ENCODE data around the gene BOLA3.

Gene BOLA3

GRCh38 chr2:74094291-74094690 is 53.4 kb downstream of the BOLA3 start:
- H3K23ac ChIP-seq (ENCODE audit: low read length): no peak overlapping the region
- no peak overlapping the region for H3K4ac ChIP-seq (ENCODE audit: low read depth, low read length)
- H3K18ac ChIP-seq (ENCODE audit: low read length): no peak overlapping the region
- no peak overlapping the region for H2BK5ac ChIP-seq (ENCODE audit: low read length)
- H3K27me3 ChIP-seq (ENCODE audit: insufficient read depth, low read length, poor library complexity): no peaks in the 10 kb centered on the region
- no peaks in the 10 kb centered on the region for H3K4me1 ChIP-seq (ENCODE audit: control insufficient read depth, low read depth, low read length)
- DNase-seq: no peak
- H3K79me1 ChIP-seq (ENCODE audit: low read length): no peaks in the 10 kb centered on the region
- peaks cover 6% of the 10 kb centered on the region for H3K36me3 ChIP-seq (ENCODE audit: control insufficient read depth, insufficient read depth, low read length)
- no peak overlapping the region for H2AK5ac ChIP-seq (ENCODE audit: low read length)
- WGBS (ENCODE audit: extremely low coverage, insufficient coverage, low lambda C conversion rate): no CpG with 5 or more reads among the region's 7 CpGs
- H3K56ac ChIP-seq (ENCODE audit: low read length): no peak overlapping the region
- no peak overlapping the region for H3K4me2 ChIP-seq (ENCODE audit: low read length)
- H3K79me2 ChIP-seq (ENCODE audit: control insufficient read depth, insufficient read depth, low read length): no peaks in the 10 kb centered on the region
- H4K8ac ChIP-seq (ENCODE audit: low read depth, low read length): no peak overlapping the region
- H3K9ac ChIP-seq (ENCODE audit: low read length): no peak overlapping the region
- no peak overlapping the region for H2BK120ac ChIP-seq (ENCODE audit: low read depth, low read length)
- H4K5ac ChIP-seq (ENCODE audit: low read length): no peak overlapping the region
- H3K27ac ChIP-seq (ENCODE audit: low read depth, low read length): no peak overlapping the region
- H2BK15ac ChIP-seq (replicated peaks; ENCODE audit: low read depth): no peak overlapping the region
- no peak overlapping the region for H3K4me3 ChIP-seq (ENCODE audit: low read length)

GRCh38 chr2:74093840-74094239 is 53.9 kb downstream of the BOLA3 start:
- H3K36me3 ChIP-seq (ENCODE audit: control insufficient read depth, insufficient read depth, low read length): peaks cover 6% of the 10 kb centered on the region

GRCh38 chr2:74093426-74093825 is 54.3 kb downstream of the BOLA3 start:
- Histone ChIP-seq H2BK5ac (ENCODE audit: low read length) (no peak overlapping the region), H3K27ac (ENCODE audit: low read depth, low read length) (no peak overlapping the region), H2BK15ac (replicated peaks; ENCODE audit: low read depth) (no peak overlapping the region), H4K5ac (ENCODE audit: low read length) (no peak overlapping the region), H3K79me1 (ENCODE audit: low read length) (no peaks in the 10 kb centered on the region), H3K4ac (ENCODE audit: low read depth, low read length) (no peak overlapping the region), H2AK5ac (ENCODE audit: low read length) (no peak overlapping the region), H3K4me3 (ENCODE audit: low read length) (no peak overlapping the region), H3K4me1 (ENCODE audit: control insufficient read depth, low read depth, low read length) (no peaks in the 10 kb centered on the region), H3K36me3 (ENCODE audit: control insufficient read depth, insufficient read depth, low read length) (peaks cover 6% of the 10 kb centered on the region), H3K56ac (ENCODE audit: low read length) (no peak overlapping the region), H2BK120ac (ENCODE audit: low read depth, low read length) (no peak overlapping the region), H3K27me3 (ENCODE audit: insufficient read depth, low read length, poor library complexity) (no peaks in the 10 kb centered on the region), H3K79me2 (ENCODE audit: control insufficient read depth, insufficient read depth, low read length) (no peaks in the 10 kb centered on the region), H3K4me2 (ENCODE audit: low read length) (no peak overlapping the region), H4K8ac (ENCODE audit: low read depth, low read length) (no peak overlapping the region), H3K18ac (ENCODE audit: low read length) (no peak overlapping the region), H3K9ac (ENCODE audit: low read length) (no peak overlapping the region), H3K23ac (ENCODE audit: low read length) (no peak overlapping the region)
- no CpG with 5 or more reads among the region's 13 CpGs for WGBS (ENCODE audit: extremely low coverage, insufficient coverage, low lambda C conversion rate)
- no peak for DNase-seq

More at GRCh38 chr2:74093840-74094239, 53.9 kb downstream of the BOLA3 start:
- no CpG with 5 or more reads among the region's 6 CpGs for WGBS (ENCODE audit: extremely low coverage, insufficient coverage, low lambda C conversion rate)
- Histone ChIP-seq H2BK15ac (replicated peaks; ENCODE audit: low read depth) (no peak overlapping the region), H3K56ac (ENCODE audit: low read length) (no peak overlapping the region), H2BK5ac (ENCODE audit: low read length) (no peak overlapping the region), H4K8ac (ENCODE audit: low read depth, low read length) (no peak overlapping the region), H3K18ac (ENCODE audit: low read length) (no peak overlapping the region), H3K9ac (ENCODE audit: low read length) (no peak overlapping the region), H3K27me3 (ENCODE audit: insufficient read depth, low read length, poor library complexity) (no peaks in the 10 kb centered on the region), H2BK120ac (ENCODE audit: low read depth, low read length) (no peak overlapping the region), H3K4me1 (ENCODE audit: control insufficient read depth, low read depth, low read length) (no peaks in the 10 kb centered on the region), H3K27ac (ENCODE audit: low read depth, low read length) (no peak overlapping the region), H3K4me2 (ENCODE audit: low read length) (no peak overlapping the region), H3K79me1 (ENCODE audit: low read length) (no peaks in the 10 kb centered on the region), H3K4ac (ENCODE audit: low read depth, low read length) (no peak overlapping the region), H3K23ac (ENCODE audit: low read length) (no peak overlapping the region), H4K5ac (ENCODE audit: low read length) (no peak overlapping the region), H3K4me3 (ENCODE audit: low read length) (no peak overlapping the region), H3K79me2 (ENCODE audit: control insufficient read depth, insufficient read depth, low read length) (no peaks in the 10 kb centered on the region), H2AK5ac (ENCODE audit: low read length) (no peak overlapping the region)
- no peak for DNase-seq

GRCh38 chr2:74092275-74092674 is 55.4 kb downstream of the BOLA3 start:
- Histone ChIP-seq H4K5ac (ENCODE audit: low read length) (no peak overlapping the region), H2BK5ac (ENCODE audit: low read length) (no peak overlapping the region), H2BK15ac (replicated peaks; ENCODE audit: low read depth) (no peak overlapping the region), H3K27me3 (ENCODE audit: insufficient read depth, low read length, poor library complexity) (no peaks in the 10 kb centered on the region), H3K4me2 (ENCODE audit: low read length) (no peak overlapping the region), H3K23ac (ENCODE audit: low read length) (no peak overlapping the region), H3K18ac (ENCODE audit: low read length) (no peak overlapping the region), H3K9ac (ENCODE audit: low read length) (no peak overlapping the region), H3K36me3 (ENCODE audit: control insufficient read depth, insufficient read depth, low read length) (peaks cover 7% of the 10 kb centered on the region), H3K4me3 (ENCODE audit: low read length) (no peak overlapping the region), H3K56ac (ENCODE audit: low read length) (no peak overlapping the region), H3K4ac (ENCODE audit: low read depth, low read length) (no peak overlapping the region), H3K79me1 (ENCODE audit: low read length) (no peaks in the 10 kb centered on the region), H2AK5ac (ENCODE audit: low read length) (no peak overlapping the region), H3K79me2 (ENCODE audit: control insufficient read depth, insufficient read depth, low read length) (no peaks in the 10 kb centered on the region), H3K27ac (ENCODE audit: low read depth, low read length) (no peak overlapping the region), H4K8ac (ENCODE audit: low read depth, low read length) (no peak overlapping the region), H3K4me1 (ENCODE audit: control insufficient read depth, low read depth, low read length) (no peaks in the 10 kb centered on the region), H2BK120ac (ENCODE audit: low read depth, low read length) (no peak overlapping the region)
- no peak for DNase-seq
- WGBS (ENCODE audit: extremely low coverage, insufficient coverage, low lambda C conversion rate): no CpG with 5 or more reads among the region's 7 CpGs

- Histone ChIP-seq H3K27ac (ENCODE audit: low read depth, low read length) (no peak overlapping the region), H3K56ac (ENCODE audit: low read length) (no peak overlapping the region), H2BK120ac (ENCODE audit: low read depth, low read length) (no peak overlapping the region), H3K79me1 (ENCODE audit: low read length) (no peaks in the 10 kb centered on the region), H3K9ac (ENCODE audit: low read length) (no peak overlapping the region), H3K4me2 (ENCODE audit: low read length) (no peak overlapping the region), H4K8ac (ENCODE audit: low read depth, low read length) (no peak overlapping the region), H2AK5ac (ENCODE audit: low read length) (no peak overlapping the region), H4K5ac (ENCODE audit: low read length) (no peak overlapping the region), H2BK5ac (ENCODE audit: low read length) (no peak overlapping the region), H3K4me3 (ENCODE audit: low read length) (no peak overlapping the region), H3K4me1 (ENCODE audit: control insufficient read depth, low read depth, low read length) (no peaks in the 10 kb centered on the region), H3K27me3 (ENCODE audit: insufficient read depth, low read length, poor library complexity) (no peaks in the 10 kb centered on the region), H2BK15ac (replicated peaks; ENCODE audit: low read depth) (no peak overlapping the region), H3K4ac (ENCODE audit: low read depth, low read length) (no peak overlapping the region), H3K18ac (ENCODE audit: low read length) (no peak overlapping the region), H3K23ac (ENCODE audit: low read length) (no peak overlapping the region), H3K79me2 (ENCODE audit: control insufficient read depth, insufficient read depth, low read length) (no peaks in the 10 kb centered on the region), H3K36me3 (ENCODE audit: control insufficient read depth, insufficient read depth, low read length) (peaks cover 7% of the 10 kb centered on the region)
- DNase-seq: no peak
- WGBS (ENCODE audit: extremely low coverage, insufficient coverage, low lambda C conversion rate): no CpG with 5 or more reads among the region's 3 CpGs
These were observed 56.3 kb downstream of the BOLA3 start for GRCh38 chr2:74091391-74091790.
